NCI-H187 treated with DMSO at 0.1 percent for 48 hours (cell line): ENCODE measurements around the gene UGT1A9.

Experiments
- DNase-seq: peaks from one replicate; lab custom pipeline; 2025; lab: John Stamatoyannopoulos, UW

The UGT1A9 gene

DNA sequence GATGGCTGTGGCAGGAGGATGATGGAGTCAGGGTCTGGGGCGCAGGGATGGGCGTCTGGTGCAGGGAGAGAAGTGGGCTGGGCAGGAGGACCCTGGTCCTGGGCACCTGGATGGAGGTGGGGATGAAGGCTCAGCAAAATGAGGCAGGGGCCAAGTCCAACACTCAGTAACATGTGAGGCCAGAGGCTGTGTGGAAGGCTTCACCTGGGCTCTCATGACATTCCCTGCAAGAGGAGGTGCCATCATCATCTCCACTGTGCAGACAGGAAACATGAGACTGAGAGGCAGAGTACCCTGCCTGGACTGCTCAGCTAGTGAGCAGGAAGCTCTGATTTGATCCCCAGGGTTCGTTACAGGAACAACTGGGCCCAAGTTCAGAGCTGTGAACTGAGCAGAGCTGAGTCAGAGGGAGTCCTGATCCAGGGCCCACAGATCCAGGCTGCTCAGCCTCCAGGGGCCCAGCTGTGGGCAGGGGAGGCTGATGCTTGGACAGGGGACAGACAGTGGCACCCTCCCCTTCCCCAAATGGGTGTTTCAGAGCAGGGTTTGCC, 145.7 kb downstream of the UGT1A9 start:
- DNase-seq, result no peak

DNA sequence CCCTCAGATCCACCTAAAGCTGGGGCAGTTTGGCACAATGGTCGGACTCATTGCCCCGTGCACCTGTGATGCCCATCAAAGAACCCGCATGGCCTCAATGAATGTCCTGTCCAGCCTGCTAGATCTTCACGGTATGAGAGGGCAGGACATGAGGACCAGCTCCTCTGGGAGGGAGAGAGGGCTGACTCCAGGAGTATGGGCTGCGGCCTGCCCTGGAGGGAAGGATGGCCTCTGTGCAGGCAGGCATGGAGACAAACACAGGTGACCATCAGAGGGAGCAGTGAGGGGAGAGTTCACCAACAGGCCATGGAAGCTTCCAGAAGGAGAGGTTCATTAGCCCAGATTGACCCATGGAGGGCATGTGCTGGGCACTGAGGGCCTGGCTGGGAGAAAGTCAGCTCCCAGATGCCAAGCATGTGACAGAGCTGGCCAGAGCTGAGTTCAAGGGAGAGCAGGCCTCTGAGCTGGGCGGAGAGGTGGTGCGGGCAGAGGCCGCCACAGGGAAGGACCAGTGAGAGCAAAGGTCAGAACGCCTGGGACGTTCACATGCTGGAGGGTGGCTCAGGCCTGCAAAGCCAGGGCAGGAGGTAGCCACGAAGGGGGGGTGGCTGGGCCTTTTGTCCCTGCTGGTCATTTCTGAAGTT, 146.4 kb downstream of the UGT1A9 start:
- no peak for DNase-seq

DNA sequence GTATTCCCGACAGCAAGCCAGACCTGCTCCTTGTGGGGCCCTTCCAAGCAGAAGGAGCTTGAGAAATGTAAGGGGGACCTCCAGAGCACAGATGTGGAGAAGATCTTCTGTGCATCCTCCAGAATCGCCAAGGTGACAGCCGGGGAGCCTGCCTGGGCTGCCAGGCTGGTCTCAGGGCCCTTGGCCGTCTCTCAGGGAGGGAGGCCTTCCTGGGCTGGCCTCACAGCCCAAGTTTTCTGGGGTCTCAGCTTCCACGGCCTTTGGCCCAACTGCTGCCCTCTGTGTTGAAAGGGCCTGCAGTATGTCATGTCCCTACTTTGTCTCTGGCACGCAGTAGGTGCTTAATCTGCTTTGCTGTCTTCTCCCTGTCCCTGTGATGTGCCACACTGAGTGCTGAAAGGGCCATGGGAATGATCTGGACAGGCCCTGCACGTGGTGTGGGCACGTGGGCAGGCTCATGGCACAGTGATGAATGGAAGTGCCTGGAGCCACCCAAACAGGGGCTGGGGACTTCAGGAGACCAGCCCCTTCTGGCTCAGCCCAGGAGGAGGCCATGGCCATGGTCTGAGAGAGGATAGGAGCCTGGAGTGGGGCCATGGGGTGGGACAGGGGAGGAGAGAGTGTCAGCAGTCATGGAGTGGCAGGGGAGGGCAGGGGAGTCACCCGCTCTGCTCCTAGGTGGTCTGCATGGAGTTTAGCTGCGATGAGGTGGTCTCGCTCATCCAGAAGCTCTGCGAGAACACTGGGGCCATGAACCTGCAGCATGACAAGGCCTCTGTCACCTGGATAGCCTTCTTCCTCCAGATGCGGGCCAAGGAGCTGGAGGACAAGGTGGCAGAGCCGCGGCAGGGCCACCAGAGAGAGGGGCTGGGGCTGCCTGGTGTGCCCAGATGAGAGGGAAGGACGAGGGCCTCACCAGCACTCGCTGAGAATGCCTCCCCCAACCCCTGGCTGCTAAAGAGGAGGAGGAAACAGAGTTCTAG, 147.2 kb downstream of the UGT1A9 start:
- no peak for DNase-seq

DNA sequence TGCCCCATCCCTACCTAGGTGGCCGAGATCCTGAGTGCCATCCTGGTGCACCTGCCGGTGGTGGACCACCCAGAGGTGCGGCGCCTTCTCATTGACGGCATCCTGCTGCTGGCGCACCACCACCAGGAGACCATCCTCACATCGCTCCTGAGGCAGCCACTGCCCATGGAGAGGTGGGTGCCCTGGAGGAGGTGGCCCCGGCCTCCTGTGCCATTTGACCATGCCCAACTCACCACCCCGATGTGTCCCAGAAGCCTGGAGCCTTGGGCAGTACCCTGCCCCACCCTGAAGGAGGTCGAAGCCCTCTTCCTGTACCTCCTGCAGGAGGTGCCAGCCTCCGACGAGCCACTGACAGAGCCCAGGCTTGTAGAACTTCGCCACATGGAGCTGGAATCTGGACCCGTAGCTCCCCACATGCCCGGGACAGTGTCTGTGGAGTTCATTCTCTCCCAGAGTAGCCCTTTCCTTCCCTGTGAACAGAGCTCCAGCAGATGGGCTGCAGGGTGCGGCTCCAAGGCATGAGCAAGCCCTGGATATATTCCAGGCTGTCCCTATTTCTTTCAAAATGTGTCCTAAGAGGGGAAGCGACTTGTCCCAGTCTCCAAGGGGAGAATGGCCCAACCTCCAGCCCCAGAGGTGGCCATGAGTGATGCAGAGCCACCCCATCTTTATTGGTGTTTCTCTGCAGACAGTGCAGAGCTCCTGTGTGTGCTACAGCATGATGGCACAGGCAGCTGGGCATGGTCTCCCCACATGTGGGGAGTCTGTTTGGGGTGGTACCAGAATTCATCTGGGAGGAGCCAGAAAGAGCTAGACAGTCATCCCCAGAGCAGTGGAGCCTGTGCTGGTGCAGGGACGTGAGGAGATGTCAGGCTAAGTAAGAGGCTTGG, 148.4 kb downstream of the UGT1A9 start:
- no peak for DNase-seq

DNA sequence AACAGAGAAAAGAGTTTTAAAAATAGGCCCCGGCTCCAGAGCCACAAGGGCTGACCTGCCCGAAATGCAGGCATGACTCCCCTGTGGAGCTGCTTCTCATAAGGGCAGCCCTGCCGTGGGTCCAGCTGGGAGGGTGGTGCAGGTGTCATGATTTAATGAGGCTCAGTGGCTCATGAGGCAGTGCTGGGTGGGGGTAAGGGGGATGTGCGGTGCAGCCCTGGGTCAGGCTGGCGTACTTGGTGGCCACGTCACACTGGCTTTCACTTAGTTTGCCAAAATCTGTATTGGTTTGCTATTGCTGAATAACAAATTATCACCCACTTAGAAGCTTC, 149.0 kb downstream of the UGT1A9 start:
- DNase-seq, result no peak

DNA sequence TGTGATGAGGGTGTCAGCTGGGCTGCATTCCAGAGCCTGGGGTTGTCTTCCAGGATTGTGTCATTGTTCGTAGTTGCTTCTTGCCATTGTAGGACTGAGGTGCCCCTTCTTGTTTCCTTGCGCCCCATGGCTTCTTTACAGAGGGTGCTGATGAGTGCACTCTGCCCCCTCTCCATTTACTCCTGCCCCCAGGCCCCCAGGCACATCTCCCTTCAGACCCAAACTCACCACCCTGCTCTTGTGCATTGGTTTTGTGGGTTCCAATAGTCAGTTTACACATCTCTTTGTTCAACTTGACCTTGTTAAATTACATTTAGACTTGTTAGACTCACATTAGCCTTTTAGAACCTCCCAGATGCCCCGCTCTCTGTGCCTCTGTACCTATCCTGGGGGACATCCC, 149.5 kb downstream of the UGT1A9 start:
- no peak for DNase-seq

DNA sequence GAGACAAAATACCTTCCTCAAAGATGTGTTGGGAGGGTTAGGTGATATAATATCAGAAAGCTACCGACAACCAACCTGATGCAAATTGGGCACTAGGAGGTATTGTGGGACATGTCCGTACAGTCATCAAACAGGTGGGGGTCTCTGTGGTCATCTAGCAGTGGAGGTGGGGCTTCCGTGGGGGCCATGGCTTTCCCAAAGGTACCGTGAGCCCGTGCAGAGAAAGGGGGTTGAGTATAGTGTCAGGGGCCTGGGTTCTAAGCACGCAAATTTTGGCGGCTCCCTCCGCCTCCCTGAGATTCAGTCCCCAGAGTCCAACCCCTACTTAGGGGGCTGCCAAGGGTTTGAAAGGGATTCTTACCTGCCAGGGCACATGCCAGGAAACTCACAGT, 150.0 kb downstream of the UGT1A9 start:
- DNase-seq, result no peak

DNA sequence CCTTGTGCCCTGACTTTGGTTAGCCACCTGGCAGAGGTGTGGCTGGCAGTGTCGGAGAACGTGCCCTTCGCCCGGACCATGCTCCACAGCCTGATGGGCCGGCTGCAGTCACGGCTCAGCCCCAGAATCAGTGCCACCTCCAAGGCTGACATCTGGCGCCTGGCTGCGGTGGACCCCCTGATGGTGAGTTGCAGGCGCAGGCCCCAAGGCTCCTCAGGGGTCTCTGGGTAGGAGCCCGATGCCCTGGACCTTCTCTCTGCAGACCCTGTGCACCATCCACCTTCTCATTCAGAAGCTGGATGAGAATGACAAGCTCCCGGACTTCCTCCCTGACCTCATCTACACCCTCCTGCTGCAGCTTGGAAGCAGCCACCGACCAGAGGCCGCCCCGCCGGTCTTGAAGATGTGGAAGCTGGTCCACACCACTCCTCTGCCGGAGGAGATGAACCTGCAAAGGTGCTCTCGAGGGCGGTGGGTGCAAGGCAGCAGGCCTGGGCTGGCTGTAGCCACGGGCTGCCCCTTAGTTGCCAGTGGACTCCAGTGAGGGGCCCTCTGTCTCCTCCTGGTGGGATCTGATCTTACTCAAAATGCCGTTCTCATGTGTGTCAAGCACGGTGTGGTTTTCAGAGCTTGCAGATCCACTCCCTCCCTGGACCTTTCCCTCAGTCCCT, 150.5 kb downstream of the UGT1A9 start:
- DNase-seq, result no peak
